ENCODE measurements around the gene MBD3.

MBD3 gene

DNA sequence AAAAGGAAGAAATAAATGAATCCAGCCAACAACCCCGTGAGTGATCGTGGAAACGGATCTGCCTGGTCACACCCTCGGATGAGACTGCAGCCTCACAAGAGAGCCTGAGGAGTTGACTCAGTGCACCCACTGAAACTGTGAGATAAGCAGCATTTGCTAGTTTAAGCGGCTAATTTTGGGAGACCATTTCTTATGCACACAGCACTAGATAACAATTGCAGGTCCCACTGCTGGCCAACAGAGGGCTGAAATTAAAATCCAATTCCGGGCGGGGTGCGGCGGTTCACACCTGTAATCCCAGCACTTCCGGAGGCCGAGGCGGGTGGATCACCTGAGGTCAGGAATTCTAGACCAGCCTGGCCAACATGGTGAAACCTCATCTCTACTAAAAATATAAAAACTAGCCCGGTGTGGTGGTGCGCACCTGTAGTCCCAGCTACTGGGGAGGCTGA is 9.0 kb upstream of the MBD3 start:
- H3K27ac ChIP-seq = no peak overlapping the region
- no peaks in the 10 kb centered on the region for H3K27me3 ChIP-seq
- peaks cover 27 to 32% of the 10 kb centered on the region in 2 experiments for H3K4me1 ChIP-seq (ENCODE audit: control insufficient read depth in 1 of 2, insufficient read depth in 1 of 2, low read depth in 1 of 2, low read length in 1 of 2)
- H3K4me3 ChIP-seq (ENCODE audit: low read depth in 1 of 2, low read length in 1 of 2) = no peak overlapping the region
- TF ChIP-seq, protein P1, sequence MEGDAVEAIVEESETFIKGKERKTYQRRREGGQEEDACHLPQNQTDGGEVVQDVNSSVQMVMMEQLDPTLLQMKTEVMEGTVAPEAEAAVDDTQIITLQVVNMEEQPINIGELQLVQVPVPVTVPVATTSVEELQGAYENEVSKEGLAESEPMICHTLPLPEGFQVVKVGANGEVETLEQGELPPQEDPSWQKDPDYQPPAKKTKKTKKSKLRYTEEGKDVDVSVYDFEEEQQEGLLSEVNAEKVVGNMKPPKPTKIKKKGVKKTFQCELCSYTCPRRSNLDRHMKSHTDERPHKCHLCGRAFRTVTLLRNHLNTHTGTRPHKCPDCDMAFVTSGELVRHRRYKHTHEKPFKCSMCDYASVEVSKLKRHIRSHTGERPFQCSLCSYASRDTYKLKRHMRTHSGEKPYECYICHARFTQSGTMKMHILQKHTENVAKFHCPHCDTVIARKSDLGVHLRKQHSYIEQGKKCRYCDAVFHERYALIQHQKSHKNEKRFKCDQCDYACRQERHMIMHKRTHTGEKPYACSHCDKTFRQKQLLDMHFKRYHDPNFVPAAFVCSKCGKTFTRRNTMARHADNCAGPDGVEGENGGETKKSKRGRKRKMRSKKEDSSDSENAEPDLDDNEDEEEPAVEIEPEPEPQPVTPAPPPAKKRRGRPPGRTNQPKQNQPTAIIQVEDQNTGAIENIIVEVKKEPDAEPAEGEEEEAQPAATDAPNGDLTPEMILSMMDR (IDR thresholded peaks at IDR 0.05) = no peak
- no peaks in the 10 kb centered on the region for H3K9me3 ChIP-seq
- peaks cover 39% of the 10 kb centered on the region for H3K36me3 ChIP-seq

GRCh38 chr19:1599460-1599846 is 6.8 kb upstream of the MBD3 start:
- Histone ChIP-seq H3K4me1 (ENCODE audit: control insufficient read depth in 1 of 2, insufficient read depth in 1 of 2, low read depth in 1 of 2, low read length in 1 of 2) (peaks cover 10 to 15% of the 10 kb centered on the region in 2 experiments), H3K27me3 (no peaks in the 10 kb centered on the region), H3K4me3 (ENCODE audit: low read depth in 1 of 2, low read length in 1 of 2) (no peak overlapping the region), H3K36me3 (peaks cover 55% of the 10 kb centered on the region), H3K9me3 (no peaks in the 10 kb centered on the region), H3K27ac (no peak overlapping the region)
- TF ChIP-seq, protein P1 (IDR thresholded peaks at IDR 0.05) = no peak

DNA sequence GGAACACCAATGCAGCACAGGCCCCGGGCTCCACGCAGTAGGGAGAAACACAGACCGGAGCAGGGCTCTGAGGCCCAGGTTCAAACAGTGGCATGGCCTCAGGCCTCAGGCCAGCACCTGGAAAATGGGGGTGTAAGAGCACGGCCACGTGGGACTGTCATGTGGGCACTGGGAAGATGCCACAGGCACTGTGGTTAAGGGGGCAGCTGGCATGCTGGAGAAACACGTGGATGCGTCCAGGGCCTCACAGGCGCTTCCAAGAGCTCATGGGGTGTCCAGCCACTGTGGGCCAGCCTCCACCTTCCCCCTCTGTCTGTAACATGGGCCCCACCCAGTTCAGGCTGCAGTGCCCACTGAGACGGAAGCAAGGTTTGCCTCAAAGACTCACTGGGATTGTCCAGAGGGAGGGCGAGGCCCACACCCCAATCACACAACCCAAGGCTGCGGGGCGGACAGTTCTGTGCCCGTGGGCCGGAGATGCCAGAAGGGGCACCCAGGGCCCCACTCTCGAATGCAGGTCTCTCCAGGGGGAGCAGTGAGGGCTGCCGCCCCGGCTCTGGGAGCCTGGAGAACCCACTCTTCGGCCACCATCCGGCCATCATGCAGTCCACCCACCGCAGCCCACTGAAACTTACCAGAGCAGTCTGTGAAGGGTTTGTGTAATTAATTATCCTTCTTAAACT is 6.3 kb upstream of the MBD3 start:
- Histone ChIP-seq H3K36me3 (peaks cover 55% of the 10 kb centered on the region), H3K4me3 (ENCODE audit: low read depth in 1 of 2, low read length in 1 of 2) (no peak overlapping the region), H3K27ac (no peak overlapping the region), H3K4me1 (ENCODE audit: control insufficient read depth in 1 of 2, insufficient read depth in 1 of 2, low read depth in 1 of 2, low read length in 1 of 2) (peaks cover 5 to 10% of the 10 kb centered on the region in 2 experiments), H3K9me3 (no peaks in the 10 kb centered on the region), H3K27me3 (no peaks in the 10 kb centered on the region)
- TF ChIP-seq, protein P1 (IDR thresholded peaks at IDR 0.05) = no peak

GRCh38 chr19:1593501-1593772 is 772 bp upstream of the MBD3 start:
- Histone ChIP-seq H3K9me3 (no peaks in the 10 kb centered on the region), H3K4me1 (ENCODE audit: control insufficient read depth in 1 of 2, insufficient read depth in 1 of 2, low read depth in 1 of 2, low read length in 1 of 2) (peaks cover 22% of the 10 kb centered on the region in 2 experiments), H3K27ac (no peak overlapping the region), H3K4me3 (ENCODE audit: low read depth in 1 of 2, low read length in 1 of 2) (peak overlapping the region; percentile 69 to 76), H3K27me3 (no peaks in the 10 kb centered on the region), H3K36me3 (peaks cover 34% of the 10 kb centered on the region)
- TF ChIP-seq, protein P1 (IDR thresholded peaks at IDR 0.05) = no peak

DNA sequence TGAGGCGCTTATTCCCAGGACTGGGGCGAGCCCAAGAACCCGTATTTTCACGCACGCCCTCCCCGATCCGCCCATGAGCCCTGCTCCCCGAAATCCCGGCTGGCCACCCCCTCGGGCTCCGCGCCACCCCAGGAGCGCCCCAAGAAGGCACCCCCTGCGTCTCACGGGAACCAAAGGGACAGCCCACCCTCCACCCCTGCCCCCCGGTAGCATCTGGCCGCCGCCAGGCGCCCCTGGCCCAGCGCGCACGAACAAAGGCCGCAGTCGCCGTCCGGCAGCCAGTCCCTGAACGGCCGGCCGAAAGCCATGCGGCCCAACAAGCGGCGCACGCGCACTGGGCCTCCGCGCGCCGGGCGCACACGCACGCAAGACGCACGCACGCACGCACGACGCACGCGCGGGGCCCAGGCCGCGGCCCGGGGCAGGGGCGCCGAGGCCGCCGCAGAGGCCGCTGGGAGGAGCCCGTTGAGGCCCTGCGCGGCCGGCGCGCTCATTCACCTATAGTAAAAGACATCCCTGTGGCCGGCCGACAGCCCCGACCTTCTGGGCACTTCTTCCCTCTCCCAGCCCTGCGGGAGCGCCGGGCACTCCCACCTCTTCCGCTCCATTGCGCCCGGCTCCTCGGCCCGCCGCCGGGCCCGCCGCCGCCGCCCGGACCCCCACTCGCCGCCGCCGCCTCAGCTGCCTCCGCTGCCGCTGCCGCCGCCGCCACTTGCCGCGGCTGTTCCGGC is 476 bp downstream of the MBD3 start:
- H3K4me1 ChIP-seq (ENCODE audit: control insufficient read depth in 1 of 2, insufficient read depth in 1 of 2, low read depth in 1 of 2, low read length in 1 of 2) = peaks cover 22% of the 10 kb centered on the region in 2 experiments
- peaks cover 21% of the 10 kb centered on the region for H3K36me3 ChIP-seq
- H3K27ac ChIP-seq = peak overlapping the region; percentile 94
- H3K4me3 ChIP-seq (ENCODE audit: low read depth in 1 of 2, low read length in 1 of 2) = peak overlapping the region; percentile 75 to 76
- TF ChIP-seq, protein P1 (IDR thresholded peaks at IDR 0.05) = no peak
- no peaks in the 10 kb centered on the region for H3K27me3 ChIP-seq
- no peaks in the 10 kb centered on the region for H3K9me3 ChIP-seq

Measured in neutrophil (primary cell).